Activated CD4-positive, alpha-beta memory T cell treated with anti-CD3 and anti-CD28 coated beads for 36 hours (primary cell): ENCODE measurements around the gene KIF21B. TPM values are rescaled to one million over a fixed set of nuclear protein-coding genes. Genes with fewer than 3 reads are reported as not detected.

Source experiments
- CTCF ChIA-PET: fragments of 350-600 bp; sonication (Branson Sonifier 250); formaldehyde crosslinking; loops from one replicate; lab custom pipeline; 2021; ENCODE audit warnings: antibody characterized with exemption, inconsistent platforms; lab: Charles Lee
- POLR2A ChIA-PET: fragments of 350-600 bp; sonication (Branson Sonifier 250); formaldehyde crosslinking; loops from one replicate; lab custom pipeline; 2021; ENCODE audit warnings: antibody characterized with exemption; lab: Charles Lee
- DNase-seq: peaks from one replicate; pipeline ENCODE4 v3.0.0-alpha.2; 2020
- H3K27ac Mint-ChIP-seq: one replicate; pipeline ENCODE4 v1.8.0; 2021; ENCODE audit warnings: mixed read lengths
- H3K27me3 Mint-ChIP-seq: one replicate; pipeline ENCODE4 v1.8.0; 2021; ENCODE audit warnings: mixed read lengths
- H3K36me3 Mint-ChIP-seq: one replicate; pipeline ENCODE4 v1.8.0; 2021; ENCODE audit warnings: mixed read lengths
- H3K4me1 Mint-ChIP-seq: one replicate; pipeline ENCODE4 v1.8.0; 2021; ENCODE audit warnings: low read depth, mixed read lengths
- H3K4me3 Mint-ChIP-seq: one replicate; pipeline ENCODE4 v1.8.0; 2021; ENCODE audit warnings: mild to moderate bottlenecking, mixed read lengths
- H3K9me3 Mint-ChIP-seq: one replicate; pipeline ENCODE4 v1.8.0; 2021; ENCODE audit warnings: mixed read lengths
- intact Hi-C: fragments of 100-400 bp; cut with micrococcal nuclease; formaldehyde crosslinking; loops from one replicate; pipeline ENCODE4 v1.15.1; 2023
- total RNA-seq, 2 experiments: library from RNA; stranded (reverse); gene quantifications; one replicate each; pipeline ENCODE4 v1.2.3, GENCODE V29; 2021

The KIF21B gene
- total RNA-seq, 2 experiments from 2014 or later: 56.6 to 58.7 TPM

DNA sequence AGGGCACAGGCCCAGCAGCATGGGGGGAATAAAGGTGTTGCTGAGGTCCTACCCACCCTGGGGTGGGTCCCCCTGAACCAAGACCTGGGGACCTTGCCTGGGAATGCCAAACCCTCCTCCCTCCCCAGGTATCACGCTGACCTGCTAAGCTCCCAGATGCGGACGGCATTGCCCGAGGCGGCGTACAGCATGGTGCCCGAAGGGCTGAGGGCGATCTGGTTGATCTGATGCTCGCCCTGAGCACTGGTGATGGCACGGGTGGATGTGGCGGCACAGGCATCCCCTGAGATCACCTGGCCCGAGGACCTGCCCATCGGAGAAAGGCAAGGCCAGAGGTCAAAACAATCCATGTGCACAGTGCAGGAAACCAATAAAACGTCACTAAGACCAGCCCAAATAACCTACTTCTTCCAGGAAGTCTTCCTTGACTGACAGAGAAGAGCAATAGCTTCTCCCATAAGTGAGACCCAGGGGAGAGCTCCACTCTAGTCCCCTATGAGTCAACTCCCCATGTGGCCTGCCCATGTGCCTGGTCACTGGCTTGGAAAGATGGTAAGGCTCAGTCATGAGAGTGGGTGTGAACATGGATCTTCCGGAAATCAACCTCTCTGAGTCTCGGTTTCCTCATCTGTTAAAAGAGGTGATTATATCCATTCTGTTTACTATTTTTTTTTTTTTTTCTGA is 46.3 kb downstream of the KIF21B start:
- no peaks in the 10 kb centered on the region for H3K9me3 Mint-ChIP-seq
- POLR2A ChIA-PET: no interaction called here
- CTCF ChIA-PET: interaction anchor here (0.9 to 17.1 kb wide), 4 partner anchors 8 to 139 kb away, joined by 4 to 433 read pairs (median 83); partner anchors contain the start of gene KIF21B
- intact Hi-C loops: no loop called here
- peaks cover 38% of the 10 kb centered on the region for H3K36me3 Mint-ChIP-seq
- DNase-seq: no peak
- no peak overlapping the region for H3K4me3 Mint-ChIP-seq
- no peaks in the 10 kb centered on the region for H3K4me1 Mint-ChIP-seq
- no peaks in the 10 kb centered on the region for H3K27me3 Mint-ChIP-seq
- no peak overlapping the region for H3K27ac Mint-ChIP-seq

DNA sequence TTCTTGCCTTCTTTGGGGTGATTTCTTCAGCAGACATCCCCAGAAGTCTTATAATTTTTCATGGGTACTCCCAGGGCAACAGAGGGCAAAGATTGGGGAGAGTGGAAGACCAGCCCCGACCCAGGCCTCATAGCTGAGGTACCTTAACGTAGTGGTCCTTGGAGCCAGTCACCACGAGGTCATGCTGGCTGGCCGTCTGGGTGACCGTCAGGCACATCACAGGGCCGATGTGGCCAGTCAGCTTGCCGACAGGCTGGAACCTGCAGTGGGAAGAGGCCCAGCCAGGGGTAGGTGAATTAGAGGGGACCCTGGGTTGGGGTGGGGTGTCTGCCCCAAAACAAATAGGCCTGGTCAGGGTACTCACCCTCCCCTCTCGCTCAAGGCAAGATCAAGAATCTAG is 46.9 kb downstream of the KIF21B start:
- Mint-ChIP-seq H3K9me3 (no peaks in the 10 kb centered on the region), H3K27me3 (no peaks in the 10 kb centered on the region), H3K36me3 (peaks cover 40% of the 10 kb centered on the region), H3K4me1 (no peaks in the 10 kb centered on the region), H3K27ac (no peak overlapping the region), H3K4me3 (no peak overlapping the region)
- CTCF ChIA-PET: interaction anchor here (0.9 to 17.1 kb wide), 4 partner anchors 9 to 140 kb away, joined by 4 to 433 read pairs (median 83); partner anchors contain the start of gene KIF21B
- DNase-seq: no peak
- POLR2A ChIA-PET: no interaction called here
- intact Hi-C loops: no loop called here

GRCh38 chr1:200975458-200975857 is 48.1 kb downstream of the KIF21B start:
- DNase-seq: no peak
- Mint-ChIP-seq H3K27ac (no peak overlapping the region), H3K9me3 (no peaks in the 10 kb centered on the region), H3K27me3 (no peaks in the 10 kb centered on the region), H3K4me1 (no peaks in the 10 kb centered on the region), H3K4me3 (no peak overlapping the region), H3K36me3 (peaks cover 38% of the 10 kb centered on the region)
- intact Hi-C loops: no loop called here
- ChIA-PET POLR2A (no interaction called here), CTCF (interaction anchor here (0.6 to 17.1 kb wide), 5 partner anchors 40 to 353 kb away, joined by 3 to 433 read pairs (median 3); no protein-coding TSS in a partner anchor)

DNA sequence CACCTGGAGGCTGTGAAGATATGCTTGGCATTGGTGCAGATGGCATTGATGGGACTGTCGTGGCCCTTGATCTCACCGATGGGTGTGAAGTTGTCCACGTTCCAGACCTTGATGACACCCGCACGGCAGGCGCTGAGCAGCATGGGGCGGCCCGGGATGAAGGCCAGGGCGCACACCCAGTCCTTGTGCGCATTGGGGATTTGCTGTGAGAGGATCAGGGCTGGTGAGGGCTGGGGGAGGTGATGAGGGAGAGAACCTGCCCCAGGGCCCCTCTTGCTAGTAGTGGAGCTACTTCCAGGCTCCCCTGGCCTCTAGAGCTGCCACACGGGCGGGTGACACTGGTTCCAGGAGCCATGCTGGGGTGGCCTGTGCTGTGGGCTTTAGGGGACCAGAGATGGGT is 48.8 kb downstream of the KIF21B start:
- intact Hi-C loops: no loop called here
- no peaks in the 10 kb centered on the region for H3K27me3 Mint-ChIP-seq
- peaks cover 31% of the 10 kb centered on the region for H3K36me3 Mint-ChIP-seq
- H3K4me3 Mint-ChIP-seq: no peak overlapping the region
- ChIA-PET CTCF (interaction anchor here (1.1 to 17.1 kb wide), 4 partner anchors 66 to 353 kb away, joined by 3 to 433 read pairs (median 5); no protein-coding TSS in a partner anchor), POLR2A (no interaction called here)
- no peak for DNase-seq
- no peak overlapping the region for H3K27ac Mint-ChIP-seq
- H3K9me3 Mint-ChIP-seq: no peaks in the 10 kb centered on the region
- H3K4me1 Mint-ChIP-seq: no peaks in the 10 kb centered on the region

DNA sequence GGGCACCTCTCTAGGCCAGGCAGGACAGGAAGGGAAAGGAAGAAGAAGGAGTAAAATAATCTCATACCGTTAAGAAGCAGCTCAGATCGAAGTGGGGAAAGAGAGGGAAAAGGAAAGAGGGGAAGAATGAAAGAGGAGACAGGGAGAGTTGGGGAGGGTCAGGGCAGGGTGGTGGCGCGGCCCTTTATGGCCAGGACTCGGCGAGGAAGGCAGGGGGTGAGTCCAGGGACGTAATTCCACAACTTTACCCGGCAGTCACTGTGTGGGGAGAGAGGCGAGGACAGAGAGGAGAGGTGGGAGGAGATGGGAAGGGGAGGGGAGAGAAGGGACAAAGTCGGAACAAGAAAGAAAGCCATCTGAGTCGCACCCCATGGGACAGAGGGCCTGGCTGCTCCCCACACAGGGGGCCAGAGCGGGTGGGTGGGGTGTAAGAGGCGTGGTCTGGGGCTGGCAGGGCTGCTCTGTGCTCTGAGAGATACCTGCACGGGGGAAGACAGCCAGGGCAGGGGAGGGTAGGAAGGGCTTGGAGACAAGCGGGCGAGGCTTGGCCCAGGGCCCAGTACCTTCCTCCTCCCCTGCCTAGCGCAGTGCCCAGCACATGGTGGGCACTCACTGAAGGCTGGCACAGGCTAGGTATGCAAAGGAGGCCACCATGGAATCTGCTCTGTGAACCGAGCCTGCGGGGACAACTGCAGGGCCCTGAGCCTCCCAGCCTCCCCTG is 49.4 kb downstream of the KIF21B start:
- H3K27me3 Mint-ChIP-seq: no peaks in the 10 kb centered on the region
- DNase-seq: no peak
- H3K36me3 Mint-ChIP-seq: peaks cover 30% of the 10 kb centered on the region
- intact Hi-C loops: loop anchor here (2.0 kb wide), 1 partner anchor 141 kb away; no protein-coding TSS in a partner anchor
- ChIA-PET POLR2A (no interaction called here), CTCF (interaction anchor here (1.7 to 17.1 kb wide), 5 partner anchors 9 to 140 kb away, joined by 7 to 433 read pairs (median 63); partner anchors contain the start of gene KIF21B)
- H3K9me3 Mint-ChIP-seq: no peaks in the 10 kb centered on the region
- H3K27ac Mint-ChIP-seq: no peak overlapping the region
- no peak overlapping the region for H3K4me3 Mint-ChIP-seq
- no peaks in the 10 kb centered on the region for H3K4me1 Mint-ChIP-seq

DNA sequence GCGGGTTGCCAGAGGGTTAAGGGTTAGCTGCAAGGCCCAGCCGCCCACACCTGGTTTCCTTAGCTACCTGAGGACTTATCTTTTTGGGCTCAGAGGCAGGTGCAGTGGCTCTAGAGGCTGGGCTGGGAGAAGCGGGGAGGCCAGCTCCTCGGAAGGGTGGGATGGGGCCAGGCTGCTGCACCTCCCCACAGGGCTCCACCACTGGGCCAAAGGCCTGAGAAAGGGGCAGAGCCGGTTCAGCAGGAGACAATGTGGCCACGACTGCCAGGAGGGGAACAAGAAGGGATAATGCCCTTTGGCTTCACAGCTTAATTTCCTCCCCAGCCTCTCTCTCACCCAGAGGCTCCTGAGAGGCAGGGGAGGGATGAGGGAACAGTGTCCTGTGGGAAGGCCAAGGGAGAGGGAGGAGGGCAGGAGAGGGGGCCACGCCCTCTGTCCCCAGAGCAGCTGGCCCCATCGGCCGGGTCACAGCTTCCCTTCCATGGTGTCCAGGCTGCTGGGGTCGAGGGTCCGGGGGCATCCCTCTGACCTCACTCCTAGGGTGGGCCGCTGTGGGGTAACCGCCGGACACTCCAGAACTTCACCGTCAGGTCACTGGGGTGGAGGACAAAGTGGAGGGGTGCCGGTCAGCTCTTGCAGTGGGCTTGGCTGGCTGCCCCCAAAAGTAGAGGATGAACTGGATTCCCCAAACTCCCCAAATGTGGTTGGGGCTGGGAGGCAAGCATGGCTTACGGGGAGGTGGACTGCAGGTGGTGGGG is 50.4 kb downstream of the KIF21B start:
- ChIA-PET CTCF (interaction anchor here (0.6 to 17.1 kb wide), 28 partner anchors 10 to 400 kb away, joined by 3 to 433 read pairs (median 6); partner anchors contain the start of gene KIF21B), POLR2A (interaction anchor here (1.2 kb wide), 1 partner anchor 70 kb away, joined by 4 read pairs; no protein-coding TSS in a partner anchor)
- H3K4me3 Mint-ChIP-seq: no peak overlapping the region
- H3K27me3 Mint-ChIP-seq: no peaks in the 10 kb centered on the region
- intact Hi-C loops: loop anchor here (1.0 to 2.0 kb wide), 2 partner anchors 70 to 142 kb away; no protein-coding TSS in a partner anchor
- H3K9me3 Mint-ChIP-seq: no peaks in the 10 kb centered on the region
- H3K36me3 Mint-ChIP-seq: peaks cover 28% of the 10 kb centered on the region
- DNase-seq: no peak
- H3K27ac Mint-ChIP-seq: no peak overlapping the region
- H3K4me1 Mint-ChIP-seq: no peaks in the 10 kb centered on the region

DNA sequence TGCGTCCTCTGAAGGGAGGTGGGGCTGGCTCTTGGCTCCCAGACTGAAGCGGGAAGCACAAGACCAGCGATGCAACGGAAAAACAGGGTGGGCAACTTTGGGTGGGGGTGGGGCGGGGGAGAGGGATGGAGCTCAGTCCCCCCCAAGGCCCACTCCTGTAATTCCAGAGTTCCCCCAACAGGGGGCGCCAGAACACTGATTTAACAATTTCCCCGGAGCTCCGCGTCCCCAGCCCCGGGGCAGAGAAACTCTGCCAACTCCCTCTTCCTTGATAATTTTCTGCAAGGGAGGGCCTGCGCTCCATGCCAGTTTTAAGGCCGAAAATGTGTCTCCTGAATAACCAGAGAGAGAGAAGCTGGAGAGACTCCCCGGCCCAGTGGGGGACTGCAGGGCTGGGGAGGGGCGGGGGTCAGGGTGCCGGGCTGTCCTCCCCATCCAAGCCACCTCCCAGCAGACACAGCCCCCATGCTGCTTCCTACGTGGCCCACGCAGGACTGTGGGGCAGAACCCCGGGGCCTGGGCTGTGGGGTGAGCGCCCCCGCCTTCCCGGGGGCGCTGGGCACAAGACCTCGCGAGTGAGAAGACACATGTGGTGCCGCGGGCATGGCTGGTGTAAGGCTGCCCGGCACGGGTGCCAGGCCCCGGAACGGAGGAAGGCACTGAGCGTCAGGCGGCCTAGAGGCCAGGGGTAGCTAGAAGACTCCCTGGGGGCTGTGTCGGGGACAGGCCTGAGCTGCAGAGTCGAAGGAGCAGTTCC is 51.4 kb downstream of the KIF21B start:
- DNase-seq: peak; percentile 68
- no peak overlapping the region for H3K27ac Mint-ChIP-seq
- no peak overlapping the region for H3K4me3 Mint-ChIP-seq
- ChIA-PET CTCF (interaction anchor here (0.5 to 17.1 kb wide), 53 partner anchors 10 to 399 kb away, joined by 3 to 433 read pairs (median 4); partner anchors contain the start of genes DDX59 and KIF21B), POLR2A (interaction anchor here (1.2 kb wide), 1 partner anchor 71 kb away, joined by 4 read pairs; no protein-coding TSS in a partner anchor)
- intact Hi-C loops: loop anchor here (1.0 to 2.0 kb wide), 2 partner anchors 71 to 143 kb away; no protein-coding TSS in a partner anchor
- no peaks in the 10 kb centered on the region for H3K9me3 Mint-ChIP-seq
- H3K27me3 Mint-ChIP-seq: no peaks in the 10 kb centered on the region
- H3K4me1 Mint-ChIP-seq: no peaks in the 10 kb centered on the region
- peaks cover 25% of the 10 kb centered on the region for H3K36me3 Mint-ChIP-seq

DNA sequence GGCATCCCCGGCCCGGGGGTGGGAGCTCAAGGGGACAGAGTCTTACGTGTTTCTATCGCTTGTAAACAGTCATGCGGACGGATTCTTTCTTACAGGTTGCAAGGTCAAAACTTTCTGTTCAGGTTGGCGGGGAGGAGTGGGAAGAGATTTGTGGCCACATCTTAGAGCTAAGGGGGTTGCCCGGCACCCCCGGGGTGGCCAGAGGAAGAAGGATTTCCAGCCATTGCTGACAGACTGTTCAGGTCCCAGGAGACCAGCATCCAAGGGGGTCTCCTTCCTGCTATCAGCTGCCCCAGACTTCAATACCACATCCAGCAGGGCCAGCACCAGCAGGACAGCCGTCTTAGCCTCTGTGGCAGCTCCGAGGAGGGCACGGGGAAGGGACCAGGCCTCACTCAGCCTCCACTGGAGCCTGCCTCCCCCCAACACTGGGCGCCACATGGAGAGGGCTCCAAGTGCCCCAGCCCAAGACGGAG is 52.0 kb downstream of the KIF21B start:
- Mint-ChIP-seq H3K4me1 (no peaks in the 10 kb centered on the region), H3K4me3 (no peak overlapping the region), H3K27ac (no peak overlapping the region), H3K27me3 (no peaks in the 10 kb centered on the region), H3K36me3 (peaks cover 20% of the 10 kb centered on the region), H3K9me3 (no peaks in the 10 kb centered on the region)
- DNase-seq: no peak
- ChIA-PET CTCF (interaction anchor here (0.5 to 17.1 kb wide), 46 partner anchors 9 to 398 kb away, joined by 3 to 433 read pairs (median 4); partner anchors contain the start of genes DDX59 and KIF21B), POLR2A (no interaction called here)
- intact Hi-C loops: no loop called here

DNA sequence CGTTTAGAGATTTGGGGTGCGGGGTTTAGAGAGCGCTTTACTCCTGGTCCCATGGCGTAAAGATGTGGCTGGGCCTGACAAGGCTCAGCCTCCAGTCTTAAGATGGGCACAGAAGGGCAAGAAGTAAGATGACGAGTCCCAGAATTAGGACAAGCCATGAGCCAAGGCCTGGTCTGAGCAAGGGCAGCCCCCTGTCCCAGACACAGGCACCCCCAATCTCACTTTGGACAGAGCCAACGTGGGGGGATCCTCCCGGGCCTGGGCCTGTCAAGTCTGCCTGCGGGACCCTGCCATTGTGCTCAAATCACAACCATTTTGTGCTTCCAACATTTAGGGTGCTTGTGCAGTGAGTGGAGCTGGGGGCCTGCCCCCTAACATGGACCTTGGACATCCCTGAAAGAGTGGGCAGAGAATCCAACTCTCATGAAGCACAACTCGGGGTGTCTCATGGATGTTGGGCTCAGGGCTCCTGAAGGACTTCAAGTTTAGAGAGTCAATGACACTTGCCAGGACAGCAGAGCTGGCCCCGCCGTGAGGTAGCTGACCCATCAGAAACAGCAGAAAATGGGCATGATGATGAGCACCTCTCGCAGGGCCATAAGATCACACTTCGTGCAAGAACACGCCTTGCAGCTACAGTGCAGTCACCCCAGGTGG is 52.6 kb downstream of the KIF21B start:
- DNase-seq: no peak
- Mint-ChIP-seq H3K9me3 (no peaks in the 10 kb centered on the region), H3K27me3 (no peaks in the 10 kb centered on the region), H3K36me3 (peaks cover 19% of the 10 kb centered on the region), H3K4me3 (no peak overlapping the region), H3K27ac (no peak overlapping the region), H3K4me1 (no peaks in the 10 kb centered on the region)
- ChIA-PET CTCF (interaction anchor here (0.9 to 17.1 kb wide), 26 partner anchors 9 to 349 kb away, joined by 3 to 433 read pairs (median 7); partner anchors contain the start of gene KIF21B), POLR2A (no interaction called here)
- intact Hi-C loops: no loop called here

DNA sequence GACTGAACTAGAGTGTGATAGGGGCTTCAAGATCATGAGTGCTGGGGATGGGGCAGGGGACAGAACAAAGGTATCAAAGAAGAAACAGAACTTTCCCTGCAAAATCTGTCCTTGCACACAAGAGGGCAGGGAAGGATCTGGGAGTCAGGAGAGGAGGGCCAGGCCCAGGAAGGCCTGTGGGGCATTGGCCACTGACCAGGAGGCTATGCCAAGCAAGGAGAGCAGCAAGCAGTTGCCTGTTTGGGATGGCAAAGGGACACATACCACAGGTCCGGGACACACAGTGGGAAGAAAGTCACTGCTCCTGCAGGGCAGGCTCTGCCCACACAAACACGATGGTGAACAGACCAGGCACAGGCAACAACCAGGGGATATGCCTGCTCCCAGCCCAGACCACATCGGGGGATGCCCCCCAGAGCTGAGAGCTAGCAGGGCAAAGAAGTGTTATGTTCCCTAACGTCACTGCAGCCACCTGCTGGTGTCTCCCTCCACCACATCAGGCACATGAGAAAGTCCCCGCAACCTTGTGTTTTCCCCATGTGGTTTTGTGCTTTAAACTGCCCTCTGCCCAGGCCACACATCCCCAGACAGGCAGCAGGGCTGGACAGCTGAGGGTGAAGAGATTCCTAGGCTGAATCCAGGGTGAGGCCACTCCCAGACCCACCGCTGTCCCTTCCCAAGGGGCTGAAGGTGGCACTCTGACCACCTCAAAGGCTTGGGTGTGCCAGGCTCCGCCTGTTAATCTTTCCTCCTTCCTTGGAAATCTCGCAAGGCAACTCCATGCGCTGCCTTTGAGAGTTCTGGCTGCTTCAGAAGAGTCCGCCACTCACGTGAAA is 53.6 kb downstream of the KIF21B start:
- no peaks in the 10 kb centered on the region for H3K27me3 Mint-ChIP-seq
- no peak overlapping the region for H3K27ac Mint-ChIP-seq
- intact Hi-C loops: no loop called here
- POLR2A ChIA-PET: no interaction called here
- CTCF ChIA-PET: interaction anchor here (2.4 to 17.1 kb wide), 6 partner anchors 9 to 150 kb away, joined by 14 to 433 read pairs (median 63); partner anchors contain the start of gene KIF21B
- DNase-seq: peak; percentile 42
- no peak overlapping the region for H3K4me3 Mint-ChIP-seq
- peaks cover 17% of the 10 kb centered on the region for H3K36me3 Mint-ChIP-seq
- no peaks in the 10 kb centered on the region for H3K9me3 Mint-ChIP-seq
- H3K4me1 Mint-ChIP-seq: no peaks in the 10 kb centered on the region
